ENCODE results near the gene NOSTRIN. TPM values are rescaled to one million over a fixed set of nuclear protein-coding genes. Genes with fewer than 3 reads are reported as not detected.

Gene NOSTRIN
- total and polyA plus RNA-seq, 3 donors from 2014 or later: 28.9 to 99.8 (median 93.8) TPM

DNA sequence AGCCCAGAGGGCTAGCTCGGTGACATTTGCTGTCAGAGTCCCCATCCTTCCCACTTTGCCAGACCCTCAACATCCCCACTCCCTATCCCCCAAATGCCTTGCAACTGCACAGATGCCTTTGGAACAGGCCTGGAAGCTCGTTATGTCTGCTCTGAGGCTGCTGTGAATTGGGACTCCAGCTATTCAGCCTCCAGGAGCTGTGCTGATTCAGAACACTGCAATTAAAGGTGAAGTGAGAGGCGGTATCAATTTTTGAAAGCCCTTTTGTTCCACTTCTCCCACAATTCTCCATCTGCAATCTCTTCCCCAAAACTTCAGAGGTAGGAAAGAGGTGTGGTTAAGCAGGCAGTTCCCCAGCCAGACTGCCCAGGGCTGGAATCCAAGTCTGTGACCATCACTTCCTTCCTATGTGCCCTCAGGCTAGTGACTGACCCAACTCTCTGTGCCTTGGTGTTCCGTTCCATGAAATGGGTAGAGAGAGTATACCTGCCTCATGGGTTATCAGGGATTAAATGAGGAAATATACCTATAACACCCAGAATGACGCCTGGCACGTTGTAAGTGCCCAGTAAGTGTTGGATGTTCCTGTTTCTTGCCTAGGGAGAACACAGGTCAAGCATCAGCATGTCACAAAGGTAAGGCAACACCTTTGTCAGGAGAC, 17.5 kb downstream of the NOSTRIN start:
- Histone ChIP-seq H3K9me3 (no peaks in the 10 kb centered on the region), H3K4me1 (peaks cover 26% of the 10 kb centered on the region), H3K4me3 (no peak overlapping the region), H3K27ac (no peak overlapping the region), H3K27me3 (no peaks in the 10 kb centered on the region), H3K36me3 (ENCODE audit: low read depth, missing control alignments) (no peaks in the 10 kb centered on the region)
- 77 to 85% methylated on average over 6 of the region's 6 CpGs for WGBS, 2 donors
- intact Hi-C loops (cut with DNase I; ENCODE audit: low total_unique reads): no loop called here
- DNase-seq: no peak
- TF ChIP-seq, protein P1, sequence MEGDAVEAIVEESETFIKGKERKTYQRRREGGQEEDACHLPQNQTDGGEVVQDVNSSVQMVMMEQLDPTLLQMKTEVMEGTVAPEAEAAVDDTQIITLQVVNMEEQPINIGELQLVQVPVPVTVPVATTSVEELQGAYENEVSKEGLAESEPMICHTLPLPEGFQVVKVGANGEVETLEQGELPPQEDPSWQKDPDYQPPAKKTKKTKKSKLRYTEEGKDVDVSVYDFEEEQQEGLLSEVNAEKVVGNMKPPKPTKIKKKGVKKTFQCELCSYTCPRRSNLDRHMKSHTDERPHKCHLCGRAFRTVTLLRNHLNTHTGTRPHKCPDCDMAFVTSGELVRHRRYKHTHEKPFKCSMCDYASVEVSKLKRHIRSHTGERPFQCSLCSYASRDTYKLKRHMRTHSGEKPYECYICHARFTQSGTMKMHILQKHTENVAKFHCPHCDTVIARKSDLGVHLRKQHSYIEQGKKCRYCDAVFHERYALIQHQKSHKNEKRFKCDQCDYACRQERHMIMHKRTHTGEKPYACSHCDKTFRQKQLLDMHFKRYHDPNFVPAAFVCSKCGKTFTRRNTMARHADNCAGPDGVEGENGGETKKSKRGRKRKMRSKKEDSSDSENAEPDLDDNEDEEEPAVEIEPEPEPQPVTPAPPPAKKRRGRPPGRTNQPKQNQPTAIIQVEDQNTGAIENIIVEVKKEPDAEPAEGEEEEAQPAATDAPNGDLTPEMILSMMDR (IDR thresholded peaks at IDR 0.05): no peak
- TF ChIP-seq POLR2A (IDR thresholded peaks at IDR 0.05): no peak

DNA sequence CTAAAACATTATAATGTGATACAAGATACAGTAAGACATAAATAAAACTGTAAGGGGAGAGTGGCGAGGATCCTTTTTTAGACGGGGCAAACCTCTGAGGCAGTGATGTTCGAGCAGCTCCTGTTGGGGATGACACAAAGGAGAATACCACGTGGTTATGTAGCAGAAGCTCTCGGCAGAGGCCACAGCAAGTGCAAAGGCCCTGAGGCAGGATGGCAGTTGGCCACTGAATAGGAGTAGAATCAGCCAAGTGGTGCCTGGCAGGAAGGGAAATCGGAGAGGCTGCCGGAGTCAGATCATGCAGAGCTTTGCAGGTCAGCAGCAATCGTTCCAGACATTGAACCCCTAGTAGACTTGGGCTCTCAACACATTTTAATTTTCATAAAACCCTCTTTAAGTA, 19.1 kb downstream of the NOSTRIN start:
- no peaks in the 10 kb centered on the region for H3K9me3 ChIP-seq
- DNase-seq: no peak
- H3K4me3 ChIP-seq: no peak overlapping the region
- H3K27me3 ChIP-seq: no peaks in the 10 kb centered on the region
- no peak overlapping the region for H3K27ac ChIP-seq
- no peak for TF ChIP-seq POLR2A (IDR thresholded peaks at IDR 0.05)
- TF ChIP-seq, protein P1 (IDR thresholded peaks at IDR 0.05): no peak
- intact Hi-C loops (cut with DNase I; ENCODE audit: low total_unique reads): no loop called here
- no peaks in the 10 kb centered on the region for H3K36me3 ChIP-seq (ENCODE audit: low read depth, missing control alignments)
- H3K4me1 ChIP-seq: peaks cover 12% of the 10 kb centered on the region
- WGBS, 2 donors: 87% methylated on average over 8 of the region's 8 CpGs

DNA sequence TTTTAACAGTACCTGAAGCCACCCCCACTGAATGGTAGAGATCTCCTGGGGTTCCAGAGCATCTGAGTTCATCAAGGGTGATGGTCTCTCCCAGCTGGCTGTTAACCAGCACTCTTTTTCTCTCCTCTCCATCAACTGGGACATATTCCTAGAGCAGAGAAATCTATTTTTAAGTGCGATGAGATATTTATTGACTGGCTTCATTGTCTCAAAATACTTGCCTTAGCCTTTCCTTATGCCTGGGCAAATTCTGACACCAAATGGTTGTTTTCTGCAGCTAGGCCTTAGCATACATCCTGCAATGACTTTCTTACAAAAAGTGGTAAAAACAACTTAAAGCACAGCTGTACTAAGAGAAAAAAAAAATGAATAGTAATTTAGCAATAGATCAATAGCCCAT, 19.6 kb downstream of the NOSTRIN start:
- Histone ChIP-seq H3K4me3 (no peak overlapping the region), H3K36me3 (ENCODE audit: low read depth, missing control alignments) (no peaks in the 10 kb centered on the region), H3K4me1 (peaks cover 9% of the 10 kb centered on the region), H3K27me3 (no peaks in the 10 kb centered on the region), H3K27ac (no peak overlapping the region), H3K9me3 (no peaks in the 10 kb centered on the region)
- WGBS, 2 donors: 60 to 76% methylated on average over 1 of the region's 1 CpG
- intact Hi-C loops (cut with DNase I; ENCODE audit: low total_unique reads): no loop called here
- TF ChIP-seq, protein P1 (IDR thresholded peaks at IDR 0.05): no peak
- no peak for TF ChIP-seq POLR2A (IDR thresholded peaks at IDR 0.05)
- no peak for DNase-seq

DNA sequence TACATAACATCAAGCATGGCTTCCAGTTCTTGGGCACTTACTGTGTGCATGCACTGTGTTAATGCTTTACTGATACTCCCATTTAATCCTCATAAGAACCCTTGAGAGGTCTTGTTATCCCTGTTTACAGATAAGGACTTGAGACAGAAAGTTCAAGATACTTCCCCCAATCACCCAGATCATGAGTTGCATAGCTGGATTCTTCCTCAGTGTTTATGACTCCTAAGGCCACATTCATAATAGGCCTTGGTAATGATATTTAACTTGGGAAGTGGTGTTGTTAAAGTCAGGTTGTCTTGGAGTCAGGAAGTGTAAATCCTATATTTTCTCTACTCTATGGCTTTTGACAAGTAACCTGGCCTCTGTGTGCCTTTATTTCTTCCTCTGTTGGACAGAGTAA, 22.7 kb downstream of the NOSTRIN start:
- TF ChIP-seq, protein P1 (IDR thresholded peaks at IDR 0.05): no peak
- Histone ChIP-seq H3K36me3 (ENCODE audit: low read depth, missing control alignments) (no peaks in the 10 kb centered on the region), H3K27me3 (no peaks in the 10 kb centered on the region), H3K27ac (no peak overlapping the region), H3K9me3 (no peaks in the 10 kb centered on the region), H3K4me3 (no peak overlapping the region), H3K4me1 (no peaks in the 10 kb centered on the region)
- intact Hi-C loops (cut with DNase I; ENCODE audit: low total_unique reads): no loop called here
- no peak for DNase-seq

DNA sequence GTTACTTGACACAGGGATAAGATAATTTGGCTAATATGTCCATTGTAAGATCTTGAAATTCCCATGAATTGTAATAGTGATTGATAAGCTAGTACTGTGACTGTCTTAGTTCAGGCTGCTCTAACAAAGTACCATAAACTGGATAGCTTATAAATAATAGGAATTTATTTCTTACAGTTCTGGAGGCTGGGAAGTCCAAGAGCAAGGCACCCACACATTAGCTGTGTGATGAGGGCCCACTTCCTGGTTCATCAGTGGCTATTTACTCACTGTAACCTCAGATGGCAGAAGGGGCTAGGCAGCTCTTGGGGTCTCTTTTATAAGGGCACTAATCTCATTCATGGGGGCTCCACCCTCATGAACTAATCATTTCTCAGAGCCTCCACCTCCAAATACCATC, 28.5 kb downstream of the NOSTRIN start:
- no peak overlapping the region for H3K27ac ChIP-seq
- no peaks in the 10 kb centered on the region for H3K27me3 ChIP-seq
- intact Hi-C loops (cut with DNase I; ENCODE audit: low total_unique reads): no loop called here
- H3K36me3 ChIP-seq (ENCODE audit: low read depth, missing control alignments): no peaks in the 10 kb centered on the region
- H3K9me3 ChIP-seq: no peaks in the 10 kb centered on the region
- H3K4me3 ChIP-seq: no peak overlapping the region
- DNase-seq: no peak
- no peak for TF ChIP-seq POLR2A (IDR thresholded peaks at IDR 0.05)
- TF ChIP-seq, protein P1 (IDR thresholded peaks at IDR 0.05): no peak
- peaks cover 4% of the 10 kb centered on the region for H3K4me1 ChIP-seq
